Measurements from ENCODE around the gene VPS9D1. TPM values are rescaled to one million over a fixed set of nuclear protein-coding genes. Genes with fewer than 3 reads are reported as not detected.

Gene VPS9D1
- total RNA-seq (2014; rRNA removed; shearing (Covaris generic)): 15.8 and 19.5 TPM in 2 replicates
- 4.8 and 5.6 TPM in 2 replicates for polyA plus RNA-seq (2016; fragmentation: Nextera tagmentation; extraction: Ambion mirVana)

GRCh38 chr16:89720813-89721545 is at the start of gene VPS9D1, which contains the start of gene ZNF276:
Gene VPS9D1 (minus strand): TSS chr16:89720898. CDS start chr16:89720861, 37 bp downstream.
Gene ZNF276 (plus strand): TSS chr16:89721537. CDS start chr16:89721641, 104 bp downstream.
- H3K4me3 ChIP-seq: peak within 1 kb of the TSS; percentile 76
- peaks cover 5% of the 10 kb centered on the region; the same call in 1 of the 2 replicates for H3K36me3 ChIP-seq (ENCODE audit: low read depth)
- H3K4me1 ChIP-seq (ENCODE audit: insufficient read depth): peaks cover 17% of the 10 kb centered on the region
- H2AFZ ChIP-seq: peak within 1 kb of the TSS; percentile 49
- peak within 1 kb of the TSS; percentile 84 for H3K4me2 ChIP-seq (ENCODE audit: unreplicated experiment)
- DNase-seq: peak; percentile 92
- no peaks in the 10 kb centered on the region for H3K27me3 ChIP-seq (replicated peaks; ENCODE audit: insufficient read depth)
- H3K9ac ChIP-seq: peak within 1 kb of the TSS; percentile 81
- in situ Hi-C loops (cut with MboI): no loop called here
- H3K27ac ChIP-seq: peak within 1 kb of the TSS; percentile 86
- H3K9me3 ChIP-seq (ENCODE audit: low read depth): no peaks in the 10 kb centered on the region
- no peaks in the 10 kb centered on the region for H3K9me2 ChIP-seq (ENCODE audit: insufficient read depth)
- H3K79me2 ChIP-seq (ENCODE audit: insufficient read depth): peaks cover 64% of the 10 kb centered on the region
- H3F3A ChIP-seq (ENCODE audit: insufficient read depth): peaks cover 22% of the 10 kb centered on the region
- TF ChIP-seq EZH2phosphoT487 (IDR thresholded peaks at IDR 0.05; ENCODE audit: insufficient read depth, low read depth): no peak
- TF ChIP-seq EZH2 (IDR thresholded peaks at IDR 0.05; ENCODE audit: insufficient read depth, poor library complexity, severe bottlenecking): no peak
- H4K20me1 ChIP-seq (ENCODE audit: insufficient read depth): no peaks in the 10 kb centered on the region
- WGBS, 2 experiments (ENCODE audit: low coverage in 1 of 2, low lambda C conversion rate in 2 of 2, missing lambda C conversion rate in 2 of 2): 1 to 3% methylated on average over 26 to 64 of the region's 103 CpGs

GRCh38 chr16:89770367-89770766 is 49.7 kb upstream of the VPS9D1 start:
- Histone ChIP-seq H3K9me3 (ENCODE audit: low read depth) (no peaks in the 10 kb centered on the region), H2AFZ (no peak overlapping the region), H3F3A (ENCODE audit: insufficient read depth) (no peaks in the 10 kb centered on the region), H3K9me2 (ENCODE audit: insufficient read depth) (no peaks in the 10 kb centered on the region), H4K20me1 (ENCODE audit: insufficient read depth) (no peaks in the 10 kb centered on the region), H3K27ac (no peak overlapping the region), H3K4me1 (ENCODE audit: insufficient read depth) (no peaks in the 10 kb centered on the region), H3K27me3 (replicated peaks; ENCODE audit: insufficient read depth) (no peaks in the 10 kb centered on the region), H3K4me2 (ENCODE audit: unreplicated experiment) (no peak overlapping the region), H3K36me3 (ENCODE audit: low read depth) (no peaks in the 10 kb centered on the region), H3K9ac (no peak overlapping the region), H3K4me3 (no peak overlapping the region), H3K79me2 (ENCODE audit: insufficient read depth) (no peaks in the 10 kb centered on the region)
- in situ Hi-C loops (cut with MboI): no loop called here
- DNase-seq: no peak
- TF ChIP-seq EZH2 (IDR thresholded peaks at IDR 0.05; ENCODE audit: insufficient read depth, poor library complexity, severe bottlenecking) (no peak), EZH2phosphoT487 (IDR thresholded peaks at IDR 0.05; ENCODE audit: insufficient read depth, low read depth) (no peak)
- WGBS, 2 experiments (ENCODE audit: low coverage in 1 of 2, low lambda C conversion rate in 2 of 2, missing lambda C conversion rate in 2 of 2): 98 to 99% methylated on average over 16 of the region's 16 CpGs

GRCh38 chr16:89765292-89765830 is 44.7 kb upstream of the VPS9D1 start:
- no peak for TF ChIP-seq EZH2phosphoT487 (IDR thresholded peaks at IDR 0.05; ENCODE audit: insufficient read depth, low read depth)
- no peak for TF ChIP-seq EZH2 (IDR thresholded peaks at IDR 0.05; ENCODE audit: insufficient read depth, poor library complexity, severe bottlenecking)
- Histone ChIP-seq H3K27ac (no peak overlapping the region), H3K9me2 (ENCODE audit: insufficient read depth) (no peaks in the 10 kb centered on the region), H3F3A (ENCODE audit: insufficient read depth) (no peaks in the 10 kb centered on the region), H3K79me2 (ENCODE audit: insufficient read depth) (no peaks in the 10 kb centered on the region), H2AFZ (no peak overlapping the region), H3K27me3 (replicated peaks; ENCODE audit: insufficient read depth) (no peaks in the 10 kb centered on the region), H3K4me2 (ENCODE audit: unreplicated experiment) (no peak overlapping the region), H3K36me3 (ENCODE audit: low read depth) (no peaks in the 10 kb centered on the region), H3K9me3 (ENCODE audit: low read depth) (no peaks in the 10 kb centered on the region), H3K4me3 (no peak overlapping the region), H3K4me1 (ENCODE audit: insufficient read depth) (no peaks in the 10 kb centered on the region), H4K20me1 (ENCODE audit: insufficient read depth) (no peaks in the 10 kb centered on the region), H3K9ac (no peak overlapping the region)
- DNase-seq: no peak
- WGBS, 2 experiments (ENCODE audit: low coverage in 1 of 2, low lambda C conversion rate in 2 of 2, missing lambda C conversion rate in 2 of 2): 90 to 93% methylated on average over 10 of the region's 10 CpGs
- in situ Hi-C loops (cut with MboI): no loop called here

- Histone ChIP-seq H3K27ac (no peak overlapping the region), H3K79me2 (ENCODE audit: insufficient read depth) (no peaks in the 10 kb centered on the region), H2AFZ (no peak overlapping the region), H3K9ac (no peak overlapping the region), H3K4me3 (no peak overlapping the region), H3K27me3 (replicated peaks; ENCODE audit: insufficient read depth) (no peaks in the 10 kb centered on the region), H3K36me3 (ENCODE audit: low read depth) (no peaks in the 10 kb centered on the region), H3K9me3 (ENCODE audit: low read depth) (no peaks in the 10 kb centered on the region), H3K9me2 (ENCODE audit: insufficient read depth) (no peaks in the 10 kb centered on the region), H3F3A (ENCODE audit: insufficient read depth) (no peaks in the 10 kb centered on the region), H3K4me2 (ENCODE audit: unreplicated experiment) (no peak overlapping the region), H4K20me1 (ENCODE audit: insufficient read depth) (no peaks in the 10 kb centered on the region), H3K4me1 (ENCODE audit: insufficient read depth) (no peaks in the 10 kb centered on the region)
- no peak for TF ChIP-seq EZH2phosphoT487 (IDR thresholded peaks at IDR 0.05; ENCODE audit: insufficient read depth, low read depth)
- TF ChIP-seq EZH2 (IDR thresholded peaks at IDR 0.05; ENCODE audit: insufficient read depth, poor library complexity, severe bottlenecking): no peak
- WGBS, 2 experiments (ENCODE audit: low coverage in 1 of 2, low lambda C conversion rate in 2 of 2, missing lambda C conversion rate in 2 of 2): 97% methylated on average over 18 of the region's 18 CpGs
- in situ Hi-C loops (cut with MboI): no loop called here
- DNase-seq: no peak
Measured at GRCh38 chr16:89764711-89765201, 44.1 kb upstream of the VPS9D1 start.
